HepG2 (cell line): Measurements from ENCODE around the gene GRB2.

Source experiments
- MAFG ChIP-seq: sonication (generic); formaldehyde crosslinking; IDR thresholded peaks from 2 replicates; pipeline ENCODE4 v1.5.1; 2020; ENCODE audit warnings: mild to moderate bottlenecking, missing genetic modification reagents
- RELA ChIP-seq: sonication (generic); formaldehyde crosslinking; IDR thresholded peaks from 2 replicates; pipeline ENCODE4 v1.4.0; 2020; ENCODE audit warnings: missing genetic modification reagents
- REST ChIP-seq, 2 experiments: IDR thresholded peaks; 2 replicates each; pipeline ENCODE4 v1.6.1; 2011 to 2012; ENCODE audit warnings: low read length in 2 of 2, borderline replicate concordance in 1 of 2, low read depth in 1 of 2, mild to moderate bottlenecking in 1 of 2, moderate library complexity in 1 of 2
- ZNF331 ChIP-seq: sonication (generic); formaldehyde crosslinking; IDR thresholded peaks from 2 replicates; pipeline ENCODE4 v1.4.0; 2020; ENCODE audit warnings: missing genetic modification reagents
- TF ChIP-seq, protein P1 (sequence below): sonication (generic); formaldehyde crosslinking; IDR thresholded peaks from 2 replicates; pipeline ENCODE4 v1.5.0; 2020; ENCODE audit warnings: mild to moderate bottlenecking, missing genetic modification reagents, moderate library complexity

GRCh38 chr17:75417054-75417580 lies 11.6 kb upstream of the GRB2 start:
- TF ChIP-seq REST (IDR thresholded peaks at IDR 0.05; ENCODE audit: borderline replicate concordance in 1 of 2, low read depth in 1 of 2, low read length in 2 of 2): no peak
- TF ChIP-seq MAFG (CRISPR knock-in tag): no peak
- TF ChIP-seq, protein P1, sequence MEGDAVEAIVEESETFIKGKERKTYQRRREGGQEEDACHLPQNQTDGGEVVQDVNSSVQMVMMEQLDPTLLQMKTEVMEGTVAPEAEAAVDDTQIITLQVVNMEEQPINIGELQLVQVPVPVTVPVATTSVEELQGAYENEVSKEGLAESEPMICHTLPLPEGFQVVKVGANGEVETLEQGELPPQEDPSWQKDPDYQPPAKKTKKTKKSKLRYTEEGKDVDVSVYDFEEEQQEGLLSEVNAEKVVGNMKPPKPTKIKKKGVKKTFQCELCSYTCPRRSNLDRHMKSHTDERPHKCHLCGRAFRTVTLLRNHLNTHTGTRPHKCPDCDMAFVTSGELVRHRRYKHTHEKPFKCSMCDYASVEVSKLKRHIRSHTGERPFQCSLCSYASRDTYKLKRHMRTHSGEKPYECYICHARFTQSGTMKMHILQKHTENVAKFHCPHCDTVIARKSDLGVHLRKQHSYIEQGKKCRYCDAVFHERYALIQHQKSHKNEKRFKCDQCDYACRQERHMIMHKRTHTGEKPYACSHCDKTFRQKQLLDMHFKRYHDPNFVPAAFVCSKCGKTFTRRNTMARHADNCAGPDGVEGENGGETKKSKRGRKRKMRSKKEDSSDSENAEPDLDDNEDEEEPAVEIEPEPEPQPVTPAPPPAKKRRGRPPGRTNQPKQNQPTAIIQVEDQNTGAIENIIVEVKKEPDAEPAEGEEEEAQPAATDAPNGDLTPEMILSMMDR (CRISPR knock-in tag): no peak
- no peak for TF ChIP-seq ZNF331 (CRISPR knock-in tag)
- no peak for TF ChIP-seq RELA (CRISPR knock-in tag)
